Activated T-helper 2 cell treated with anti-CD3 and anti-CD28 coated beads, Interferon-gamma antibody, Interleukin-2, Interleukin-4, amounts not matched to agents 10 μg/mL and 5 μg/mL and 100 μg/mL, durations not matched to agents 14 hours and 24 hours and 36 hours (primary cell): ENCODE measurements around the gene NRGN. TPM values are rescaled to one million over a fixed set of nuclear protein-coding genes. Genes with fewer than 3 reads are reported as not detected.

Experiments used
- DNase-seq: peaks from one replicate; pipeline ENCODE4 v3.0.0; 2021; ENCODE audit warnings: low spot score
- H3K27ac Mint-ChIP-seq: one replicate; pipeline ENCODE4 v1.8.0; 2021; ENCODE audit warnings: mixed read lengths
- H3K27me3 Mint-ChIP-seq: one replicate; pipeline ENCODE4 v1.8.0; 2021; ENCODE audit warnings: low read depth, mixed read lengths
- H3K36me3 Mint-ChIP-seq: one replicate; pipeline ENCODE4 v1.8.0; 2021; ENCODE audit warnings: low read depth, mixed read lengths
- H3K4me1 Mint-ChIP-seq: one replicate; pipeline ENCODE4 v1.8.0; 2021; ENCODE audit warnings: low read depth, mixed read lengths
- H3K4me3 Mint-ChIP-seq: one replicate; pipeline ENCODE4 v1.8.0; 2021; ENCODE audit warnings: low read depth, mild to moderate bottlenecking, moderate library complexity, mixed read lengths
- H3K9me3 Mint-ChIP-seq: one replicate; pipeline ENCODE4 v1.8.0; 2021; ENCODE audit warnings: mixed read lengths
- intact Hi-C: fragments of 100-400 bp; cut with micrococcal nuclease; formaldehyde crosslinking; loops from one replicate; pipeline ENCODE4 v1.15.1; 2023
- total RNA-seq: library from RNA; stranded (reverse); gene quantifications from 2 replicates; pipeline ENCODE4 v1.2.3, GENCODE V29; 2022

NRGN gene
- total RNA-seq, 1 donor from 2014 or later, result 5.0 TPM

DNA sequence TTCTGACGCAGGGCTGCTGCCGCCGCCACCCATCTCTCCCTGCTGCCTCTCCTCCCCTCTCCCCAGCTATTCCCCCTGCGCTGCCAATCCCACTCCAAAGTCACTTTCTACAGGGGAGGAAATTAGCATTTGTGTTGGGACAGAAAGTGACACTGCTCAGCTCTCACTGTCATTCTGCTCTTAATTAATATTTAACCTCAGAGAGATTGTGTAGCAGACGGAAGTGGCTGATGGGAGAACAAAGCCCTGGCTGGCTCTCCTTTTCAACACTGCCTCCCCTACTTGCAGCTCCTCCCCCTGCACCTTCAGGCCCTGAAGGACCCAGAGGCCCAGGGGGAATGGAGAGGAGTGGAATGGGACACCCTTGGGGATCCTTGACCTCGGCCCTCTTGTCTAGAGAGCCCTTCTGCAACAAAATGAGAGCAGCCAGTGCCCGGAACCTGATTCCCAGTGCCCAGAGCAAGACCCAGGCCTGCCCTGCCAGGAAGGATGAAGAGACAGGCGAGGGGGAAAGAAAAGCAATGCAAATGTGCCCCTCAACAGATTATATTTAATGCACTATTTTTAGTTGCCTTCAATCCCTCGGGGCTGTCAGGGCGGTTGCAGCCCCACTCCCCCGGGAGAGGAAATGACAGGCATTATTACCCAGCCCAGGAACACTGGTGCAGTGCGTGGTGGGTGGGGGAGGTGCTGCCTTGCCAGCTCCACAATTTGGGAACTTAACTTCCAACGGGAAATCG is 14.6 kb upstream of the NRGN start:
- Mint-ChIP-seq H3K36me3 (no peaks in the 10 kb centered on the region), H3K9me3 (no peaks in the 10 kb centered on the region), H3K27me3 (peaks cover 47% of the 10 kb centered on the region), H3K27ac (no peak overlapping the region), H3K4me3 (no peak overlapping the region), H3K4me1 (no peaks in the 10 kb centered on the region)
- DNase-seq, result no peak
- intact Hi-C loops, result no loop called here

DNA sequence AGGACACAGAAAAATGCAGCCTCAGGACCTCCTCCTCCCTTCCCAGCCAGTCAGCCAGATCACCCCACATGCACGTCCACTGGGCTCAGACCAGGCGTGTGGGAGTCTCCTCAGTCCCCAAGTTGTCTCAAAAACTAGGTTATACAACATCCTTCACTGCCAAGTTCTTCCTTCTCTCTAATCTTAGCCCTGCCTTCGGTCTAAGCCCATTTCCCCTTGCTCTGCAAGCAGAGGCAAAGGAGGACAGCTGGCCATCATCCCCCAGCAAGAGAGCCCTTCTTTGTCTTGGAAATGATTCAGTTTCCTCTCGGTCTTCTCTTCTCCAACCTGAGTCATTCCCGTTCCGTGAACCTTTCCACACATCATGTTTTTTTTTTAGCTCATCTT is 14.0 kb upstream of the NRGN start:
- Mint-ChIP-seq H3K4me3 (no peak overlapping the region), H3K4me1 (no peaks in the 10 kb centered on the region), H3K9me3 (no peaks in the 10 kb centered on the region), H3K36me3 (no peaks in the 10 kb centered on the region), H3K27me3 (peaks cover 43% of the 10 kb centered on the region), H3K27ac (no peak overlapping the region)
- DNase-seq, result no peak
- intact Hi-C loops, result no loop called here

DNA sequence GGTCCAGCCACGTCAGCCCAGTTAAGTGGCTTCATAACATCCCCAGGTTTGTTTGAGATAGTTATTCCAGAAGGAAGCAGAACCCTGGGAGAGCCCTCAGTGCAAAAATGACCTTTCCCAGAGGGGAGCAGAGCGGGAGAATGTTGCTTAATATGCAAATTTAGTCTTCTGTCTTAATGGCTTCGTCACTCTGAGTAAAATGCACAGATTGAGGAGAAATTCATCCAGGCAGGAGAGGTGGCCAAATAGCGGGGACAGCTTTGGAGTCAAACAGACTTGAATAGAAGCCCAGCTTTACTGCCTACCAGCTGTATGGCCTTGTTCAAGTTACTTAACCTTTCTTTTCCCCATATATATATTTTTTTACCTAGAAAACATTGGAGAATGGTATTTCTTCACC is 12.3 kb upstream of the NRGN start:
- intact Hi-C loops, result no loop called here
- DNase-seq, result no peak
- Mint-ChIP-seq H3K4me3 (no peak overlapping the region), H3K4me1 (no peaks in the 10 kb centered on the region), H3K36me3 (no peaks in the 10 kb centered on the region), H3K9me3 (no peaks in the 10 kb centered on the region), H3K27me3 (peaks cover 31% of the 10 kb centered on the region), H3K27ac (no peak overlapping the region)

DNA sequence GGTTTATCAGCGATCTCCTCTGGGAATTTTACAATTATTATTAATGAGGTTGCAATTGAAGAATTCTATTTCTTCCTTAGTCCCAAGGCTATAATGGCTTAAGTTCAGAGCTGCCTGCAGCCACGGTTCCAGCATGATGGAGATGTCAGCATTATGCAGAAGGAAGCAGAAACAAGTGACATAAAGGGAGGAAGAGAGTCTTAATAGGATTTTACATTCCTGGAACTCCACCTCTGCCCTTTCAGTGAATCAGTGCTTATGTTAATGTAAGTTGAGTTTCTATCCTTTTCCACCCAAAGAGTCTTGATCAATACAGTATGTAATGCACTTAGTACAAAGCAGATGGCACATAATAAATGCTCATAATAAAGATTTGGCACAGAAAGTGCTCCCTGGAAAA is 11.6 kb upstream of the NRGN start:
- DNase-seq, result no peak
- Mint-ChIP-seq H3K4me1 (no peaks in the 10 kb centered on the region), H3K36me3 (no peaks in the 10 kb centered on the region), H3K9me3 (no peaks in the 10 kb centered on the region), H3K4me3 (no peak overlapping the region), H3K27me3 (peaks cover 28% of the 10 kb centered on the region), H3K27ac (no peak overlapping the region)
- intact Hi-C loops, result no loop called here

DNA sequence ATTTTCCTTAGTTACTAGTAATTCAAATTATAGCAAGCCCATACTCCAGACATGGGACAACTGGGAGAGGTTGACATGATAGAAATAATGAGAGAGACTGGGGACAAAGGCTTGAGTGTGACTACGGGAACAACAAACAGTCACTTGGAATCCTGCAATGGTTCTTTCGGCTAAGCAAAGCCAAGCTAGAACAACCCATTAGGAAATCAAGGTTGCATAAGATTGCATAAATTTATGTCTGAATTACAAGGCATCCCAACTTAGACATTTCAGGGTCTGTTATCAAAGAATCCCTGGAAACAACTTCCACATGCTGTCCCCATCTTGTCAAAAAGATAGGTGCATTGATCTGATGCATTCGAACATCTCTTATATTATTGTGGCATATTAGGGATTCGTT is 10.2 kb upstream of the NRGN start:
- H3K36me3 Mint-ChIP-seq, result no peaks in the 10 kb centered on the region

DNA sequence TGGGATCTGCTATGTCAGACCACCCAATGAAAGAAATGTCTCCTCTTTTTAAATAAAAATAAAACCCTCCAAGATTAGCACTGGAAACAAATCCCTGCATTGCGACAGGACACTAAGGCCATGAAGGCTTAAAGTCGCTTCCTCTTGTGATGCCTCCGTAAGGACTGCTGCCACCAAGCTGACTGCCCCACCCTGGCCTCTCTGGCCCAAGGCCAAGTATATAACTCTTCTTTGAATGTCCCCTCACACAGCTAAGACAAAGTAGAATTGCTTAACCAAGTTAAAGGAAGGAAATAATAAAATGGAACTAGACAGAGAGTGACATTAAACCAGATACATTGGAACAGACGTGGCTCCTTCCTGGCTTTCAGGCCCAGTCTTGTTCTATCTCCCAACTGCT is 7.5 kb upstream of the NRGN start:
- DNase-seq, result no peak
- Mint-ChIP-seq H3K4me1 (no peaks in the 10 kb centered on the region), H3K27me3 (peaks cover 30% of the 10 kb centered on the region), H3K4me3 (no peak overlapping the region), H3K36me3 (no peaks in the 10 kb centered on the region), H3K9me3 (no peaks in the 10 kb centered on the region), H3K27ac (no peak overlapping the region)
- intact Hi-C loops, result no loop called here

More for the DNA sequence above, 10.2 kb upstream of the NRGN start:
- Mint-ChIP-seq H3K4me1 (no peaks in the 10 kb centered on the region), H3K4me3 (no peak overlapping the region), H3K27me3 (peaks cover 22% of the 10 kb centered on the region), H3K9me3 (no peaks in the 10 kb centered on the region), H3K27ac (no peak overlapping the region)
- intact Hi-C loops, result no loop called here
- no peak for DNase-seq

DNA sequence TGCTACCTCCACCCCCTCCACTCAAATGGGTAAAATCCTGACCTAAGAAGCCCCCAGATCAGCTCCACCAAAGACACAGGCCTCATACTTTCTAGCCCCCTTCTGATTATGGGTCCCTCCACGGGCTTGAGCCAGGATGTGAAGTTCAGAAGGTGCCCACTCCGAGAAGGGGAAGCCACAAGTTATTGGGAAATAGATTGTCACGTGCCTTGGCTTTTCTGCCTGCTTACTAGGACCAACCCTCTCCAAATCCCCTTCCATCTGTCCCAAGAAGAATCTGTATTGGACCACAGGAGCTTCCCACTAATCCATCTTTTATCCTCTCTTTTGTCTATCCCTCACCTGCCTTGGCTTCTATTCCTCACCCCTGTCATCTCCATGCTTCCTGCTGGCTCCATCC is 3.0 kb upstream of the NRGN start:
- H3K4me3 Mint-ChIP-seq, result no peak overlapping the region
- peaks cover 14% of the 10 kb centered on the region for H3K4me1 Mint-ChIP-seq
- H3K27me3 Mint-ChIP-seq, result peaks cover 53% of the 10 kb centered on the region
- no peak overlapping the region for H3K27ac Mint-ChIP-seq
- H3K36me3 Mint-ChIP-seq, result no peaks in the 10 kb centered on the region
- DNase-seq, result no peak
- intact Hi-C loops, result no loop called here
- no peaks in the 10 kb centered on the region for H3K9me3 Mint-ChIP-seq

DNA sequence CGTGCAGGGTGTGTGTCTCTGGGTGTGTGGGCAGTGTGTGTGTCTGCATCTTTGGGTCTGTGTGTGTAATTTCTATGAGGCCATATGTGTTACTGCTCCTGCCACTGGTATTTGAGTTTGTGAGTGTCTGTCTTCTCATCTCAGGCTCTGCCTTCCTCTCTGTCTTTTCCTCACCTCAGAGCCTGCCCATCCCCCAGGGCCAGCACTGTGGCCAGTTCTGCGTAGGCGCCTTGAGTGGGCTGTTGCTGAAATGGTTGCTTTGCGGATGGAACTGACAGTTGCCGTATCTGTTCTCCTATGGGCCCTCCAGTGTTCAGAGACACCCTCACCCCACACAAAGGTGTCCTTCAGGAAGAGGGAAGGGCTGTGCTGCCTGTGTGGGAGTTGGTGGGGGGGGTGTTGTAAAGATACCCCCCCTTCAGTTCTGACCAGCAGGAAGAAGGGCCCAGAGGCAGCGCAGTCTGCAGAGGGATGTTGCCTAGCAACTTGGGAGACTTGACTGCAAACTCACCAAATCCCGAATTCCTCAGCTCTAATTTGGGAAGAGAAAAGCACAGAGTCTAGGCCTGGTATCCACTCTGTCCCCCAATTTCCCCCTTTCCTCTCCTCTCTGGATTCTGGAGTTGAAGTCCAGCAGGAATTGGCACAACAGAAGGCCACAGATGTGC is 2.0 kb upstream of the NRGN start:
- Mint-ChIP-seq H3K27ac (no peak overlapping the region), H3K27me3 (peaks cover 51% of the 10 kb centered on the region), H3K4me3 (no peak overlapping the region), H3K9me3 (no peaks in the 10 kb centered on the region), H3K4me1 (peaks cover 14% of the 10 kb centered on the region), H3K36me3 (no peaks in the 10 kb centered on the region)
- no peak for DNase-seq
- intact Hi-C loops, result no loop called here

DNA sequence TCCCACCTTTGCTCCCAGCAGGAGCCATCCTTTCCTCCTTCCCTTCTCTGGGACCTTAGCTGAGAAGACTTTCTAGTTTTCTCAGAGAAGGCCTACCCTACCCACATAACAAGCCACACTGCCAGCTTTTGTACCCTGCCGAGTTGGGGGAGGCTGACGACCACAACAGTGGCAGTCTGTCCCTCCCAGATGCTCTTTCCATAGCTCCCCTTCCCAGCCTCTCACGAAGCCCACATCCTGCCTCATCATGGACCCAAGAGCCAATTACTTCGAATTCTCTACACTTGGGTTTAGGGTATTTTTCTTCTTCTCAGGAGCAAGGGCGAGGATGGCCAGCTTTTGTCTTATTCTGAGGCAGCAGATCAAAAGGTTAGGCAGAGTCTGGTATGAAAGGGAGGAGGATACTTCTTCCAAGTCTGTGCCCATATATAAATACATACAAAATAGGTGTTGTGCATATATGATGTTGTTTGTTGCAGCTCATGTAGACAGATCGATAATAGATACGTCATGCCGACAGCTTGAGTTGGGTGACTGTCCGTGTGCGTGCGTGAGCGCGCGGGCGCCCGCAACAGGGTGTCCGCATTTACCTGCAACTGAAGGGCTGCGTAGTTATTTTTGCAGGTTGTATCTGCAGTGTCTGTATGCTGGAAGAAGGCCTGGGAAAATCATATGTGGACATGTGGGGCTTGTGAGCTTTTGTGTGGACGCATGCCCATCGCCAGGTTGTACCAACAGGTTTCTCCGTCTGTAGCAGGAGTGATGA is 846 bp upstream of the NRGN start:
- Mint-ChIP-seq H3K4me1 (peaks cover 14% of the 10 kb centered on the region), H3K27me3 (peaks cover 51% of the 10 kb centered on the region), H3K4me3 (peak overlapping the region; percentile 72), H3K27ac (no peak overlapping the region), H3K36me3 (no peaks in the 10 kb centered on the region), H3K9me3 (no peaks in the 10 kb centered on the region)
- no peak for DNase-seq
- intact Hi-C loops, result no loop called here

DNA sequence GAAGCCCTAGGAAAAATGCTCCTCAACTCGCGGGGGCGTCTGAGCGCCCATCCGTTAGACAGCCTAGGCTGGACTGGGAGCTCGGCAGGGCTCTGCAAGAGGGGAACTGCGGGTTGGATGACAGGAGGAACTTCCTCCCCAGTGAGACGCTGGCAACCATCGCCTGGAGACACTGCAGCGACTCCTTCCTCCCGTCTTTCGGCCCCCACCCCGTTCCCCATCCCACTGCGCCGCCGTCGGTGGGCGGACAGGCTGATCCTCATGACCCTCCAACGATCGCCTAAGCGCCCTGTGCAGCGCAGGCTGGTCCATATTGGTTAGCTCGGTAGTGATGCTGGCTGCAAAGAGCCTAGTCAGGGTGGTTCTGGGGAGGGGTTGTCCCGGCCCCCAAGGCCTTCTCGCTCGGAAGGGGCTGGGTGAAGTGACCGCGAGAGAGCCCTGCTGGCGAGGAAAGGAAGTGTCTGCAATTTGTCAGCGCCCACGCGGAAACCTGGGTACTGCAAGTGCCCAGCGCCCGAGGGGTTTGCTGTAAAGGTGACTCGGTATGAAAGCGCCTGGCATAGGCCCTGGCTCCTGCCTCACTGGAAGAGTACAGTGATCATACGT is 638 bp downstream of the NRGN start:
- no peak for DNase-seq
- peaks cover 14% of the 10 kb centered on the region for H3K4me1 Mint-ChIP-seq
- H3K36me3 Mint-ChIP-seq, result no peaks in the 10 kb centered on the region
- H3K27ac Mint-ChIP-seq, result no peak overlapping the region
- intact Hi-C loops, result loop anchor here (10.0 kb wide), 1 partner anchor 1144 kb away; the partner anchor contains the start of gene HYLS1
- peak overlapping the region; percentile 72 for H3K4me3 Mint-ChIP-seq
- no peaks in the 10 kb centered on the region for H3K9me3 Mint-ChIP-seq
- H3K27me3 Mint-ChIP-seq, result peaks cover 46% of the 10 kb centered on the region

DNA sequence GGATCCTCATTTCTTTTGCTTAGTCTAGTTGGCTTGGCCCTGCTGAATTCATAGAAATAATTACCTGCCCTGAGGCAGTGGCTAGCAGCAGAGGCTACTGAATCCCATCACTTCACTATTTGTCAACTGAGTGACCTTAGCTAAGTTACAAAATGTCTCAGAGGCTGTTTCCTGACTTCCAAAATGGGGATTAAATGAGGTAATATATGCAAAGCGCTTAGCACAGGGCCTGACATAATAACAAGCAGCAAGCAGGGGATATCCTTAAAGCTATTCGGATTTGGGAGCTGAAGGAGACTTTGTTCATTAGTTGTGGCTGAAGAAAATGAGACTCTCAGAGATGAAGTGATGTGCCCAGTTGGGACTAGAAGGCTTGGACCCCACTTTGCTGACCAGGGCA is 2.8 kb downstream of the NRGN start:
- H3K9me3 Mint-ChIP-seq, result no peaks in the 10 kb centered on the region
- H3K4me3 Mint-ChIP-seq, result no peak overlapping the region
- DNase-seq, result no peak
- H3K27ac Mint-ChIP-seq, result no peak overlapping the region
- H3K4me1 Mint-ChIP-seq, result peaks cover 22% of the 10 kb centered on the region
- no peaks in the 10 kb centered on the region for H3K36me3 Mint-ChIP-seq
- H3K27me3 Mint-ChIP-seq, result peaks cover 32% of the 10 kb centered on the region
- intact Hi-C loops, result loop anchor here (10.0 kb wide), 1 partner anchor 1142 kb away; the partner anchor contains the start of gene HYLS1

DNA sequence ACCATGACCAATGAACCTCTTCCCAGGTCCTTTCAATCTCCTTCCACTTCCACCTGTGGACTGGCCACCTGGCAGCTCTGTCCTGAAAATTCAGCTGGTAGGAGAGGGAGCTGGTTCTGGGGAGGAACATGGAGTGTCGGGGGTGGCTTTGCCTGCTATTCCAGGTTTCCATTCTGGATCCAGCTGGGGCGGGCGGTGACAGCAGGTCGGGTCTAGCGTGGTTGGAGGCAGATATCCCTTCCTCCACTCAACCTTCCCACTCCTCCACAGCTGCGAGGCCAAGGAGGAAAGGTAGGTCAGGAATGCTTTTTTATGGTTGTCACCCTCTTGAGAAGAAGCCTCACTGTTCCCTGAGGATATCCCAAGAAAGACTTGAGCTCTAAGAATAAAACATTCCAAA is 3.3 kb downstream of the NRGN start:
- intact Hi-C loops, result loop anchor here (10.0 kb wide), 1 partner anchor 1142 kb away; the partner anchor contains the start of gene HYLS1
- Mint-ChIP-seq H3K27me3 (peaks cover 32% of the 10 kb centered on the region), H3K27ac (no peak overlapping the region), H3K4me3 (no peak overlapping the region), H3K4me1 (peaks cover 22% of the 10 kb centered on the region), H3K9me3 (no peaks in the 10 kb centered on the region), H3K36me3 (no peaks in the 10 kb centered on the region)
- no peak for DNase-seq
